Lung (tissue), 12 donors: Measurements from ENCODE around the gene SFT2D3. TPM values are rescaled to one million over a fixed set of nuclear protein-coding genes. Genes with fewer than 3 reads are reported as not detected.

Experiments used
- ATAC-seq: fragments of 200-7000 bp; cut with Tn5 transposase; one replicate; pipeline ENCODE4 v1.9.1; 2020; ENCODE audit warnings: moderate number of reproducible peaks; ENCODE audit not compliant: insufficient read depth, low FRiP score
- DNase-seq, 3 donors: peaks; one replicate each; pipeline ENCODE4 v3.0.0-alpha.2; 2013 to 2017
- H3K27ac ChIP-seq, 2 donors: one replicate each; pipeline ENCODE4 v1.5.1; 2013; ENCODE audit warnings: mild to moderate bottlenecking in 2 of 2, moderate library complexity in 2 of 2, control low read depth in 1 of 2, inconsistent platforms in 1 of 2, low read depth in 1 of 2, low read length in 1 of 2
- H3K27me3 ChIP-seq, 3 donors: one replicate each; pipeline ENCODE4 v1.5.1; 2013; ENCODE audit warnings: low read length in 2 of 3; ENCODE audit not compliant: control insufficient read depth in 3 of 3, insufficient read depth in 3 of 3
- H3K36me3 ChIP-seq, 4 donors: one replicate each; pipeline ENCODE4 v1.5.1; 2013; ENCODE audit warnings: low read length in 4 of 4, mild to moderate bottlenecking in 1 of 4, moderate library complexity in 1 of 4; ENCODE audit not compliant: control insufficient read depth in 4 of 4, insufficient read depth in 4 of 4
- H3K4me1 ChIP-seq, 5 donors: one replicate each; pipeline ENCODE4 v1.5.1; 2013; ENCODE audit warnings: low read length in 5 of 5, mild to moderate bottlenecking in 2 of 5, moderate library complexity in 1 of 5; ENCODE audit not compliant: control insufficient read depth in 5 of 5, insufficient read depth in 5 of 5
- H3K4me3 ChIP-seq: one replicate; pipeline ENCODE4 v1.5.1; 2013; ENCODE audit warnings: mild to moderate bottlenecking, control low read depth, moderate library complexity
- H3K9ac ChIP-seq, 2 donors: one replicate each; pipeline ENCODE4 v1.5.1; 2013; ENCODE audit warnings: low read length in 2 of 2, control low read depth in 1 of 2; ENCODE audit not compliant: insufficient read depth in 1 of 2
- H3K9me3 ChIP-seq, 4 donors: one replicate each; pipeline ENCODE4 v1.5.1; 2013; ENCODE audit warnings: low read length in 3 of 4, mild to moderate bottlenecking in 1 of 4, moderate library complexity in 1 of 4; ENCODE audit not compliant: control insufficient read depth in 4 of 4, insufficient read depth in 3 of 4
- CTCF ChIP-seq: IDR thresholded peaks from 2 replicates; pipeline ENCODE4 v1.5.1; 2012; ENCODE audit warnings: mild to moderate bottlenecking; ENCODE audit errors: control extremely low read depth, extremely low read depth
- WGBS, 2 donors: extraction: QIAGEN DNeasy Blood & Tissue Kit; methylation state at CpG; one replicate each; pipeline ENCODE4 v1.1.7; 2013; 5-methylcytosine and 5-hydroxymethylcytosine counted together
- polyA plus RNA-seq, 2 donors: library from polyadenylated mRNA; stranded (reverse); fragments of 200-250 nt; gene quantifications; one replicate each; pipeline ENCODE4 v1.2.1, GENCODE V29; 2013
- total RNA-seq, 2 donors: library from RNA; depleted of rRNA in 1 of 2; stranded (reverse); fragments of >200 nt in 1 of 2; gene quantifications; one replicate each; pipeline ENCODE4 v1.2.1, GENCODE V29; 2014 to 2021
- donor health status: control.
- donor health status: control.
- donor health status: Bipolar disorder and iron deficiency.
- donor health status: healthy.
- donor health status: DM: yes; HTN: yes; CAD: no.

SFT2D3 gene
- total and polyA plus RNA-seq, 4 donors, result 5.0 to 11.0 (median 8.5) TPM

- 91 to 96% methylated on average over 10 of the region's 10 CpGs for WGBS, 2 donors
- TF ChIP-seq CTCF, result no peak
- no peak for DNase-seq
- no peak overlapping the region for H3K4me3 ChIP-seq
- no peak for ATAC-seq
- no peak overlapping the region for H3K9ac ChIP-seq
- H3K36me3 ChIP-seq, result peaks cover 0 to 7% (median 0%) of the 10 kb centered on the region in 4 donors
- H3K9me3 ChIP-seq, result peaks cover 0 to 2% (median 0%) of the 10 kb centered on the region in 4 donors
- H3K27ac ChIP-seq, result peak overlapping the region; percentile 79 to 84
- peaks cover 0 to 16% (median 13%) of the 10 kb centered on the region in 3 donors for H3K27me3 ChIP-seq
- peaks cover 0 to 54% (median 0%) of the 10 kb centered on the region in 5 donors for H3K4me1 ChIP-seq
Measured at GRCh38 chr2:127660291-127660578, 41.1 kb upstream of the SFT2D3 start.

- no peak for TF ChIP-seq CTCF
- Histone ChIP-seq H3K9ac (no peak overlapping the region), H3K4me3 (no peak overlapping the region), H3K36me3 (peaks cover 0 to 4% (median 0%) of the 10 kb centered on the region in 4 donors), H3K27ac (peak overlapping the region; percentile 79), H3K9me3 (peaks cover 0 to 2% (median 0%) of the 10 kb centered on the region in 4 donors), H3K27me3 (peaks cover 0 to 26% (median 17%) of the 10 kb centered on the region in 3 donors), H3K4me1 (peaks cover 0 to 49% (median 0%) of the 10 kb centered on the region in 5 donors)
- WGBS, 2 donors, result 85 to 89% methylated on average over 14 of the region's 14 CpGs
- DNase-seq (no peak), ATAC-seq (no peak)
Measured at GRCh38 chr2:127661072-127661649, 40.1 kb upstream of the SFT2D3 start.

GRCh38 chr2:127661949-127662510 is 39.3 kb upstream of the SFT2D3 start:
- DNase-seq, result no peak
- H3K27ac ChIP-seq, result peak overlapping the region; percentile 79
- H3K36me3 ChIP-seq, result peaks cover 0 to 4% (median 0%) of the 10 kb centered on the region in 4 donors
- no peak for ATAC-seq
- H3K27me3 ChIP-seq, result peaks cover 0 to 32% (median 20%) of the 10 kb centered on the region in 3 donors
- WGBS, 2 donors, result 53 to 65% methylated on average over 9 of the region's 9 CpGs
- no peak for TF ChIP-seq CTCF
- no peak overlapping the region for H3K9ac ChIP-seq
- H3K9me3 ChIP-seq, result peaks cover 0 to 2% (median 0%) of the 10 kb centered on the region in 4 donors
- peaks cover 0 to 44% (median 0%) of the 10 kb centered on the region in 5 donors for H3K4me1 ChIP-seq
- no peak overlapping the region for H3K4me3 ChIP-seq
